Fibroblast of lung (primary cell): Measurements from ENCODE around the gene BAG5.

Experiments
- CTCF ChIP-seq, 2 donors: IDR thresholded peaks in 1 of 2; conservative IDR thresholded peaks in 1 of 2; 1 replicate in 1 of 2; 2 replicates in 1 of 2; pipeline ENCODE4 v1.5.1; 2011 to 2012; ENCODE audit warnings: low read length in 2 of 2, control low read depth in 1 of 2, inconsistent platforms in 1 of 2, low read depth in 1 of 2, mild to moderate bottlenecking in 1 of 2
- EZH2 ChIP-seq: IDR thresholded peaks from 2 replicates; pipeline ENCODE4 v1.5.1; 2012; ENCODE audit warnings: low read length, control low read depth, mild to moderate bottlenecking; ENCODE audit errors: missing control alignments

- no peak for TF ChIP-seq CTCF (conservative IDR thresholded peaks at IDR 0.05 in 1 of 2, IDR thresholded peaks at IDR 0.05 in 1 of 2; ENCODE audit: low read depth in 1 of 2, low read length in 2 of 2)
- no peak for TF ChIP-seq EZH2
These were observed 1.8 kb downstream of the BAG5 start for GRCh38 chr14:103560691-103561090.
